Activated naive CD8-positive, alpha-beta T cell treated with anti-CD3 and anti-CD28 coated beads, Interleukin-2, amount 50 U/mL, for 24 hours (primary cell): ENCODE results near the gene PEPD.

Experiments used
- ATAC-seq: fragments of 150-1000 bp; cut with Tn5 transposase; one replicate; pipeline ENCODE4 v1.10.0; 2021
- DNase-seq: peaks from one replicate; pipeline ENCODE4 v3.0.0; 2021
- H3K27ac Mint-ChIP-seq: one replicate; pipeline ENCODE4 v1.8.0; 2021; ENCODE audit warnings: mild to moderate bottlenecking, mixed read lengths
- H3K27me3 Mint-ChIP-seq: one replicate; pipeline ENCODE4 v1.8.0; 2021; ENCODE audit warnings: mixed read lengths
- H3K36me3 Mint-ChIP-seq: one replicate; pipeline ENCODE4 v1.8.0; 2021; ENCODE audit warnings: low read depth, mixed read lengths
- H3K4me1 Mint-ChIP-seq: one replicate; pipeline ENCODE4 v1.8.0; 2021; ENCODE audit warnings: mixed read lengths
- H3K4me3 Mint-ChIP-seq: one replicate; pipeline ENCODE4 v1.8.0; 2021; ENCODE audit warnings: mild to moderate bottlenecking, moderate library complexity, mixed read lengths
- H3K9me3 Mint-ChIP-seq: one replicate; pipeline ENCODE4 v1.8.0; 2021; ENCODE audit warnings: mixed read lengths

Gene PEPD

GRCh38 chr19:33511346-33511745, 10.2 kb downstream of the PEPD start:
- ATAC-seq (no peak), DNase-seq (no peak)
- Mint-ChIP-seq H3K9me3 (no peaks in the 10 kb centered on the region), H3K27me3 (no peaks in the 10 kb centered on the region), H3K4me3 (no peak overlapping the region), H3K27ac (no peak overlapping the region), H3K4me1 (no peaks in the 10 kb centered on the region), H3K36me3 (no peaks in the 10 kb centered on the region)

GRCh38 chr19:33510462-33511194, 11.0 kb downstream of the PEPD start:
- Mint-ChIP-seq H3K27me3 (no peaks in the 10 kb centered on the region), H3K9me3 (no peaks in the 10 kb centered on the region), H3K27ac (no peak overlapping the region), H3K36me3 (no peaks in the 10 kb centered on the region), H3K4me1 (no peaks in the 10 kb centered on the region), H3K4me3 (no peak overlapping the region)
- ATAC-seq (no peak), DNase-seq (no peak)

GRCh38 chr19:33509774-33510173, 11.8 kb downstream of the PEPD start:
- ATAC-seq (no peak), DNase-seq (no peak)
- Mint-ChIP-seq H3K9me3 (no peaks in the 10 kb centered on the region), H3K4me1 (no peaks in the 10 kb centered on the region), H3K27me3 (no peaks in the 10 kb centered on the region), H3K4me3 (no peak overlapping the region), H3K27ac (no peak overlapping the region), H3K36me3 (no peaks in the 10 kb centered on the region)

GRCh38 chr19:33508941-33509614, 12.5 kb downstream of the PEPD start:
- Mint-ChIP-seq H3K27me3 (no peaks in the 10 kb centered on the region), H3K4me3 (no peak overlapping the region)
- DNase-seq = no peak

GRCh38 chr19:33508431-33508830, 13.2 kb downstream of the PEPD start:
- H3K27me3 Mint-ChIP-seq = no peaks in the 10 kb centered on the region
- no peaks in the 10 kb centered on the region for H3K36me3 Mint-ChIP-seq
- no peak overlapping the region for H3K27ac Mint-ChIP-seq
- no peaks in the 10 kb centered on the region for H3K4me1 Mint-ChIP-seq
- DNase-seq = no peak
- no peaks in the 10 kb centered on the region for H3K9me3 Mint-ChIP-seq
- no peak overlapping the region for H3K4me3 Mint-ChIP-seq
- no peak for ATAC-seq

More at GRCh38 chr19:33508941-33509614, 12.5 kb downstream of the PEPD start:
- H3K36me3 Mint-ChIP-seq = no peaks in the 10 kb centered on the region
- no peaks in the 10 kb centered on the region for H3K4me1 Mint-ChIP-seq
- no peaks in the 10 kb centered on the region for H3K9me3 Mint-ChIP-seq
- H3K27ac Mint-ChIP-seq = no peak overlapping the region
- no peak for ATAC-seq

- no peak overlapping the region for H3K27ac Mint-ChIP-seq
- H3K4me1 Mint-ChIP-seq = no peaks in the 10 kb centered on the region
- no peak for ATAC-seq
- H3K9me3 Mint-ChIP-seq = no peaks in the 10 kb centered on the region
- H3K27me3 Mint-ChIP-seq = no peaks in the 10 kb centered on the region
- no peak overlapping the region for H3K4me3 Mint-ChIP-seq
- H3K36me3 Mint-ChIP-seq = no peaks in the 10 kb centered on the region
- no peak for DNase-seq
Observed at GRCh38 chr19:33508009-33508408, 13.6 kb downstream of the PEPD start.

- Mint-ChIP-seq H3K27ac (no peak overlapping the region), H3K4me1 (no peaks in the 10 kb centered on the region), H3K9me3 (no peaks in the 10 kb centered on the region), H3K27me3 (no peaks in the 10 kb centered on the region), H3K4me3 (no peak overlapping the region), H3K36me3 (no peaks in the 10 kb centered on the region)
- no peak for DNase-seq
- no peak for ATAC-seq
Observed at GRCh38 chr19:33507021-33507956, 14.3 kb downstream of the PEPD start.

- Mint-ChIP-seq H3K9me3 (no peaks in the 10 kb centered on the region), H3K27ac (no peak overlapping the region), H3K4me3 (no peak overlapping the region), H3K36me3 (no peaks in the 10 kb centered on the region), H3K27me3 (no peaks in the 10 kb centered on the region), H3K4me1 (no peaks in the 10 kb centered on the region)
- ATAC-seq = no peak
- DNase-seq = no peak
Observed at GRCh38 chr19:33506498-33506897, 15.1 kb downstream of the PEPD start.

GRCh38 chr19:33505823-33506222, 15.8 kb downstream of the PEPD start:
- no peak overlapping the region for H3K4me3 Mint-ChIP-seq
- ATAC-seq = no peak
- H3K4me1 Mint-ChIP-seq = no peaks in the 10 kb centered on the region
- H3K27ac Mint-ChIP-seq = no peak overlapping the region
- DNase-seq = no peak
- H3K9me3 Mint-ChIP-seq = no peaks in the 10 kb centered on the region
- H3K36me3 Mint-ChIP-seq = no peaks in the 10 kb centered on the region
- H3K27me3 Mint-ChIP-seq = no peaks in the 10 kb centered on the region

- H3K9me3 Mint-ChIP-seq = no peaks in the 10 kb centered on the region
- H3K27me3 Mint-ChIP-seq = no peaks in the 10 kb centered on the region
- H3K4me1 Mint-ChIP-seq = no peaks in the 10 kb centered on the region
- no peak for ATAC-seq
- no peaks in the 10 kb centered on the region for H3K36me3 Mint-ChIP-seq
- H3K27ac Mint-ChIP-seq = no peak overlapping the region
- DNase-seq = no peak
- H3K4me3 Mint-ChIP-seq = no peak overlapping the region
Observed at GRCh38 chr19:33505148-33505547, 16.4 kb downstream of the PEPD start.

- H3K27me3 Mint-ChIP-seq = no peaks in the 10 kb centered on the region
- no peak for ATAC-seq
- H3K4me3 Mint-ChIP-seq = no peak overlapping the region
- no peak overlapping the region for H3K27ac Mint-ChIP-seq
- no peaks in the 10 kb centered on the region for H3K4me1 Mint-ChIP-seq
- H3K9me3 Mint-ChIP-seq = no peaks in the 10 kb centered on the region
- no peaks in the 10 kb centered on the region for H3K36me3 Mint-ChIP-seq
- no peak for DNase-seq
Observed at GRCh38 chr19:33504058-33504444, 17.5 kb downstream of the PEPD start.

- H3K27me3 Mint-ChIP-seq = no peaks in the 10 kb centered on the region
- H3K36me3 Mint-ChIP-seq = no peaks in the 10 kb centered on the region
- no peak for DNase-seq
- no peaks in the 10 kb centered on the region for H3K9me3 Mint-ChIP-seq
- no peak for ATAC-seq
- no peaks in the 10 kb centered on the region for H3K4me1 Mint-ChIP-seq
- H3K27ac Mint-ChIP-seq = no peak overlapping the region
- no peak overlapping the region for H3K4me3 Mint-ChIP-seq
Observed at GRCh38 chr19:33503433-33504057, 18.0 kb downstream of the PEPD start.

- H3K9me3 Mint-ChIP-seq = no peaks in the 10 kb centered on the region
- no peaks in the 10 kb centered on the region for H3K4me1 Mint-ChIP-seq
- DNase-seq (no peak), ATAC-seq (no peak)
- no peak overlapping the region for H3K4me3 Mint-ChIP-seq
- H3K36me3 Mint-ChIP-seq = no peaks in the 10 kb centered on the region
- no peak overlapping the region for H3K27ac Mint-ChIP-seq
- no peaks in the 10 kb centered on the region for H3K27me3 Mint-ChIP-seq
Observed at GRCh38 chr19:33503030-33503429, 18.6 kb downstream of the PEPD start.

- DNase-seq = no peak
- Mint-ChIP-seq H3K9me3 (no peaks in the 10 kb centered on the region), H3K27ac (no peak overlapping the region), H3K4me1 (no peaks in the 10 kb centered on the region), H3K36me3 (no peaks in the 10 kb centered on the region), H3K4me3 (no peak overlapping the region), H3K27me3 (no peaks in the 10 kb centered on the region)
- no peak for ATAC-seq
Observed at GRCh38 chr19:33502521-33502920, 19.1 kb downstream of the PEPD start.
